ENCODE results near the gene CPN1.

CPN1 gene

GRCh38 chr10:99995713-99996112 is 86.0 kb downstream of the CPN1 start:
- ATAC-seq = no peak

GRCh38 chr10:99995269-99995668 is 86.4 kb downstream of the CPN1 start:
- no peak for ATAC-seq

- ATAC-seq = no peak
Observed at GRCh38 chr10:99994801-99995200, 86.9 kb downstream of the CPN1 start.

- ATAC-seq = peak; percentile 94 to 97
Observed at GRCh38 chr10:99993701-99994689, 87.7 kb downstream of the CPN1 start.
